H1 (cell line): ENCODE data around the gene RGS16. TPM values are rescaled to one million over a fixed set of nuclear protein-coding genes. Genes with fewer than 3 reads are reported as not detected.

Source experiments
- CTCF ChIA-PET: fragments of 300-600 bp; sonication (Branson Sonifier 250); formaldehyde crosslinking; loops from one replicate; lab custom pipeline; 2021; ENCODE audit not compliant: partially characterized antibody; lab: Charles Lee
- POLR2A ChIA-PET: fragments of 300-600 bp; sonication (Branson Sonifier 250); formaldehyde crosslinking; loops from one replicate; lab custom pipeline; 2021; ENCODE audit warnings: inconsistent platforms; ENCODE audit not compliant: partially characterized antibody; lab: Charles Lee
- DNase-seq, 2 experiments: peaks; one replicate each; pipeline versions ENCODE4 v3.0.0 to v3.0.0-alpha.2; 2010 to 2022; ENCODE audit warnings: low spot score in 2 of 2, low read depth in 1 of 2, mixed read lengths in 1 of 2
- FAIRE-seq: peaks from 2 replicates; lab custom pipeline; 2011; peaks lifted over from hg19 to GRCh38; lab: Jason Lieb, UNC
- H2AFZ ChIP-seq: 2 replicates; pipeline ENCODE4 v1.8.1; 2012; ENCODE audit warnings: low read length, inconsistent platforms
- H2AK5ac ChIP-seq: 2 replicates; pipeline ENCODE4 v1.6.1; 2013; ENCODE audit warnings: low read depth, low read length
- H2BK120ac ChIP-seq: replicated peaks from 2 replicates; pipeline ENCODE3; 2013; ENCODE audit warnings: low read depth, low read length, inconsistent platforms
- H2BK12ac ChIP-seq: 2 replicates; pipeline ENCODE4 v1.6.1; 2013; ENCODE audit warnings: low read depth, low read length
- H2BK15ac ChIP-seq: 2 replicates; pipeline ENCODE4 v1.6.1; 2013; ENCODE audit warnings: low read length
- H2BK20ac ChIP-seq: 2 replicates; pipeline ENCODE4 v1.6.1; 2013; ENCODE audit warnings: low read length
- H2BK5ac ChIP-seq: 2 replicates; pipeline ENCODE4 v1.6.1; 2013; ENCODE audit warnings: low read depth, low read length
- H3K14ac ChIP-seq: 2 replicates; pipeline ENCODE4 v1.6.1; 2013; ENCODE audit warnings: inconsistent platforms; ENCODE audit not compliant: insufficient read length
- H3K18ac ChIP-seq: 2 replicates; pipeline ENCODE4 v1.6.1; 2013; ENCODE audit warnings: low read length; ENCODE audit errors: extremely low read depth
- H3K23ac ChIP-seq: 2 replicates; pipeline ENCODE4 v1.6.1; 2013; ENCODE audit warnings: inconsistent platforms; ENCODE audit not compliant: insufficient read length
- H3K23me2 ChIP-seq: 2 replicates; pipeline ENCODE4 v1.6.1; 2013; ENCODE audit warnings: low read depth, low read length
- H3K27ac ChIP-seq: 2 replicates; pipeline ENCODE4 v1.6.1; 2011; ENCODE audit warnings: low read depth, low read length, inconsistent platforms
- H3K27me3 ChIP-seq, 4 experiments: replicated peaks in 1 of 4; 1 replicate in 1 of 4; 2 replicates in 3 of 4; pipeline versions ENCODE4 v1.6.1 to v1.8.1; 2011 to 2013; ENCODE audit warnings: low read length in 3 of 4, mild to moderate bottlenecking in 3 of 4, inconsistent platforms in 2 of 4, mixed read lengths in 2 of 4, moderate library complexity in 1 of 4; ENCODE audit not compliant: control insufficient read depth in 3 of 4, insufficient read depth in 3 of 4; ENCODE audit errors: extremely low read depth in 1 of 4
- H3K36me3 ChIP-seq, 4 experiments: 2 replicates each; pipeline versions ENCODE4 v1.6.1 to v1.8.1; 2011 to 2013; ENCODE audit warnings: mild to moderate bottlenecking in 4 of 4, low read length in 3 of 4, moderate library complexity in 2 of 4, control low read depth in 1 of 4, inconsistent platforms in 1 of 4; ENCODE audit not compliant: insufficient read depth in 4 of 4, control insufficient read depth in 2 of 4
- H3K4ac ChIP-seq: replicated peaks from 2 replicates; pipeline ENCODE3; 2013; ENCODE audit warnings: low read length, low read depth, mixed read lengths, inconsistent platforms; ENCODE audit not compliant: insufficient read length
- H3K4me1 ChIP-seq, 4 experiments: replicated peaks in 1 of 4; 1 replicate in 1 of 4; 2 replicates in 3 of 4; pipeline versions ENCODE4 v1.6.1 to v1.8.1; 2011 to 2013; ENCODE audit warnings: low read length in 3 of 4, inconsistent platforms in 2 of 4, mixed read lengths in 1 of 4; ENCODE audit not compliant: insufficient read depth in 4 of 4, control insufficient read depth in 3 of 4
- H3K4me2 ChIP-seq, 2 experiments: 2 replicates each; pipeline versions ENCODE4 v1.6.1 to v1.8.1; 2011 to 2013; ENCODE audit warnings: low read depth in 2 of 2, low read length in 2 of 2, control low read depth in 1 of 2, inconsistent platforms in 1 of 2, mild to moderate bottlenecking in 1 of 2; ENCODE audit not compliant: insufficient read depth in 1 of 2
- H3K4me3 ChIP-seq, 4 experiments: fragments of 200-600, 300-600 bp in 1 of 4; sonication (generic), shearing (Covaris generic), sonication (Bioruptor Twin) in 1 of 4; 2 replicates each; pipeline versions ENCODE4 v1.5.1 to v1.8.1; 2011 to 2016; ENCODE audit warnings: low read length in 4 of 4, low read depth in 3 of 4, control low read depth in 2 of 4, inconsistent platforms in 2 of 4, mild to moderate bottlenecking in 2 of 4, mixed read lengths in 1 of 4, moderate library complexity in 1 of 4; ENCODE audit not compliant: insufficient read depth in 2 of 4; ENCODE audit errors: extremely low read depth in 1 of 4
- H3K56ac ChIP-seq: replicated peaks from 2 replicates; pipeline ENCODE3; 2013; ENCODE audit warnings: low read depth, mild to moderate bottlenecking, mixed read lengths, low read length, inconsistent platforms; ENCODE audit not compliant: insufficient read length
- H3K79me1 ChIP-seq: 2 replicates; pipeline ENCODE4 v1.6.1; 2013; ENCODE audit warnings: low read depth, low read length, control low read depth
- H3K79me2 ChIP-seq, 2 experiments: 2 replicates each; pipeline versions ENCODE4 v1.6.1 to v1.8.1; 2012 to 2013; ENCODE audit warnings: low read length in 2 of 2, mild to moderate bottlenecking in 2 of 2, inconsistent platforms in 1 of 2; ENCODE audit not compliant: insufficient read depth in 2 of 2, control insufficient read depth in 1 of 2
- H3K9ac ChIP-seq, 4 experiments: replicated peaks in 1 of 4; 1 replicate in 1 of 4; 2 replicates in 3 of 4; pipeline versions ENCODE4 v1.6.1 to v1.8.1; 2011 to 2013; ENCODE audit warnings: low read depth in 3 of 4, low read length in 3 of 4, control low read depth in 2 of 4, mild to moderate bottlenecking in 2 of 4, moderate library complexity in 2 of 4, inconsistent platforms in 1 of 4; ENCODE audit errors: extremely low read depth in 1 of 4
- H3K9me3 ChIP-seq, 2 experiments: 2 replicates each; pipeline versions ENCODE4 v1.6.1 to v1.8.1; 2012 to 2013; ENCODE audit warnings: mild to moderate bottlenecking in 2 of 2, moderate library complexity in 2 of 2, control low read depth in 1 of 2, inconsistent platforms in 1 of 2, low read depth in 1 of 2, low read length in 1 of 2, mixed read lengths in 1 of 2; ENCODE audit not compliant: insufficient read depth in 2 of 2
- H4K20me1 ChIP-seq, 2 experiments: replicated peaks in 1 of 2; 2 replicates each; pipeline versions ENCODE3 to v1.8.1; 2011 to 2013; ENCODE audit warnings: inconsistent platforms in 2 of 2, low read length in 2 of 2, mild to moderate bottlenecking in 1 of 2; ENCODE audit not compliant: insufficient read depth in 2 of 2, control insufficient read depth in 1 of 2
- H4K5ac ChIP-seq: 2 replicates; pipeline ENCODE4 v1.6.1; 2013; ENCODE audit warnings: low read length, low read depth, mixed read lengths, inconsistent platforms; ENCODE audit not compliant: insufficient read length
- H4K8ac ChIP-seq: 2 replicates; pipeline ENCODE4 v1.8.0; 2013; ENCODE audit warnings: mild to moderate bottlenecking, moderate library complexity, low read length, inconsistent platforms; ENCODE audit not compliant: insufficient read depth; ENCODE audit errors: extremely low read depth
- H4K91ac ChIP-seq: replicated peaks from 2 replicates; pipeline ENCODE3; 2013; ENCODE audit warnings: low read length, mixed read lengths, inconsistent platforms; ENCODE audit not compliant: insufficient read length
- GABPA ChIP-seq: IDR thresholded peaks from 2 replicates; pipeline ENCODE4 v1.6.1; 2011; ENCODE audit warnings: mild to moderate bottlenecking, low read length, moderate library complexity, borderline replicate concordance; ENCODE audit not compliant: insufficient read depth
- JUND ChIP-seq: IDR thresholded peaks from 2 replicates; pipeline ENCODE4 v1.6.1; 2011; ENCODE audit warnings: mild to moderate bottlenecking, improper control_type of control experiment, low read length
- MAFK ChIP-seq: IDR thresholded peaks from 2 replicates; pipeline ENCODE4 v1.6.1; 2012; ENCODE audit warnings: low read depth, mild to moderate bottlenecking, improper control_type of control experiment, low read length
- SAP30 ChIP-seq: fragments of 300-600 bp; sonication (generic); IDR thresholded peaks from 2 replicates; pipeline ENCODE4 v1.7.1; 2012; ENCODE audit warnings: low read length, moderate library complexity, mild to moderate bottlenecking, inconsistent platforms; ENCODE audit not compliant: insufficient read depth, insufficient replicate concordance
- SRF ChIP-seq: IDR thresholded peaks from 2 replicates; pipeline ENCODE4 v1.6.1; 2011; ENCODE audit warnings: mild to moderate bottlenecking, low read depth, low read length, moderate library complexity
- WGBS, 2 experiments: shearing (Covaris generic) in 1 of 2; methylation state at CpG; one replicate each; pipeline versions ENCODE4 v1.1.6 to v1.1.7; 2013 to 2015; ENCODE audit warnings: low lambda C conversion rate in 2 of 2, mixed read lengths in 2 of 2, inconsistent platforms in 1 of 2, low coverage in 1 of 2, missing lambda C conversion rate in 1 of 2; ENCODE audit not compliant: insufficient replicate concordance in 2 of 2, insufficient coverage in 1 of 2, insufficient read length in 1 of 2; ENCODE audit errors: extremely low coverage in 1 of 2, missing lambda C conversion rate in 1 of 2; 5-methylcytosine and 5-hydroxymethylcytosine counted together
- polyA plus RNA-seq, 7 experiments: library from polyadenylated mRNA; depleted of rRNA in 3 of 7; stranded (reverse) in 5 of 7; unstranded in 2 of 7; fragments of >200 nt in 5 of 7; fragments of 200-250 nt in 2 of 7; gene quantifications; 1 replicate in 5 of 7; 2 replicates in 1 of 7; 4 replicates in 1 of 7; pipeline versions ENCODE4 v1.2.1 to v1.2.3, GENCODE V29; 2011 to 2013; ENCODE audit warnings: missing spikeins in 2 of 7, mixed read lengths in 2 of 7
- total RNA-seq: library from RNA; stranded (reverse); fragmentation: NEBNext Ultra II Directional; extraction: Animal tissue kit (Norgen Biotek cat#: 25700); gene quantifications from 2 replicates; pipeline ENCODE4 v1.2.1, GENCODE V29; 2021

Gene RGS16
- total and polyA plus RNA-seq, 2 of the 8 experiments (the other 6 are each of a cell fraction or from before 2014, with no cell fraction given), result 5.7 to 9.8 TPM

GRCh38 chr1:182625719-182626504 lies 21.7 kb upstream of the RGS16 start:
- H4K20me1 ChIP-seq, result no peaks in the 10 kb centered on the region
- no peak overlapping the region for H3K56ac ChIP-seq
- H2BK120ac ChIP-seq, result no peak overlapping the region
- H3K23me2 ChIP-seq, result no peaks in the 10 kb centered on the region; the same call in 1 of the 2 replicates
- H2AK5ac ChIP-seq, result no peak overlapping the region
- DNase-seq, result no peak
- WGBS, 2 experiments, result no CpG with 5 or more reads among the region's 1 CpG
- TF ChIP-seq JUND (0 out of 2 replicates have a peak, but pooled peaks have one; percentile 39), SRF (no peak), GABPA (no peak), MAFK (no peak), SAP30 (no peak)
- no peak overlapping the region for H3K23ac ChIP-seq
- POLR2A ChIA-PET, result interaction anchor here (1.2 to 15.8 kb wide), 3 partner anchors 11 to 156 kb away, joined by 3 to 107 read pairs (median 5); no protein-coding TSS in a partner anchor
- H3K79me1 ChIP-seq, result no peaks in the 10 kb centered on the region
- H2BK5ac ChIP-seq, result no peak overlapping the region
- no peak overlapping the region for H3K4me3 ChIP-seq
- no peak overlapping the region for H3K14ac ChIP-seq
- H3K4ac ChIP-seq, result no peak overlapping the region
- H3K9ac ChIP-seq, result no peak overlapping the region
- no peak overlapping the region for H2BK20ac ChIP-seq
- H2AFZ ChIP-seq, result no peak overlapping the region
- no peak overlapping the region for H2BK12ac ChIP-seq
- H3K79me2 ChIP-seq, result no peaks in the 10 kb centered on the region
- CTCF ChIA-PET, result interaction anchor here (1.0 to 1.2 kb wide), 5 partner anchors 9 to 161 kb away, joined by 3 to 6 read pairs (median 4); no protein-coding TSS in a partner anchor
- no peaks in the 10 kb centered on the region for H3K9me3 ChIP-seq
- no peak overlapping the region; a peak in 1 of 4 replicates for H3K4me2 ChIP-seq
- H3K36me3 ChIP-seq, result no peaks in the 10 kb centered on the region
- peaks cover 5 to 16% (median 9%) of the 10 kb centered on the region in 4 experiments; a peak in 5 of 7 replicates for H3K4me1 ChIP-seq
- no peak overlapping the region for H4K5ac ChIP-seq
- no peak for FAIRE-seq
- no peak overlapping the region for H4K8ac ChIP-seq
- no peak overlapping the region for H4K91ac ChIP-seq
- no peak overlapping the region for H3K18ac ChIP-seq
- no peaks in the 10 kb centered on the region for H3K27me3 ChIP-seq
- H2BK15ac ChIP-seq, result no peak overlapping the region
- no peak overlapping the region for H3K27ac ChIP-seq
